GM21360 (cell line): ENCODE results near the gene TANC1.

Experiments
- ATAC-seq: cut with Tn5 transposase; IDR thresholded peaks from one replicate; pipeline ENCODE4 v1.9.1; 2021; ENCODE audit warnings: mild to moderate bottlenecking, moderate library complexity; ENCODE audit not compliant: unreplicated experiment

The TANC1 gene

GRCh38 chr2:159053161-159054031 lies 85.0 kb downstream of the TANC1 start:
- no peak for ATAC-seq

- no peak for ATAC-seq
These were observed 85.5 kb downstream of the TANC1 start for GRCh38 chr2:159054032-159054334.

DNA sequence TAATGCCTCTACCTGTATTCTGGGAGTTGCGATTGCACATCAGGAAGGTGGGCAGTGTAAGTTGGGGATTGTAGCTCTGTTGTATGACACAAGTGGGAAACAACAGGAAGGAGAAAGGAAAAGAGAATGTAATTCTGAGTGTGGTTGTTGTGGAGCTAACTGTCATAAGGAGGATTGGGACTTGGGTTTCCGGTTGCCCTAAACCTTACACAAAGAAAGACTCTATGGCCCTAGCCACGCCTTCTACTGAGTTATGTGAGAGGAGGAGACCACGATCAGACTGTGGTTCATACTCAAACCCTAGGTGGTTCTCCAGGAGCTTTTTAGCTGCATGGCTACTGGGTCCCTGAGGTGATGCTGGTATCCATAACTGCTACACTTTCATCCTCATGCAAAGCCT lies 86.5 kb downstream of the TANC1 start:
- ATAC-seq, result no peak

DNA sequence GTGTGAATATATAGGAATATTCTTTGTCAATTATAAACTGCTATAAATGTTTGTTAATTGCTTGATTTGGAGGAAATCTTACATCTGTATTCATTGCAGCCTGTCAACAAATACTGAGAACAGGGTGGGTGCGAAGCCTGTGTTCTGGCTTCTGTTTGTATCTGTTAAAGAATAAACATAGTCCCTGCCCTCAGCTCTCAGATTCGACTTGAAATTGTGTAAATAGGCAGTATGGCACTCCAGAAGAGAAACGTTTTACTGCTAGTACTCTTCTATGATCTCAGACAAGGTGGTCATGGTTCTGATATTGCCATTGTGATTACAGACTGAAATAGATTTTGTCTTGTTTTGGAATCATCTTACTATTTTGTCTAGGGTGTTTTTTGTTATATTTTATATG lies 92.1 kb downstream of the TANC1 start:
- ATAC-seq, result no peak

DNA sequence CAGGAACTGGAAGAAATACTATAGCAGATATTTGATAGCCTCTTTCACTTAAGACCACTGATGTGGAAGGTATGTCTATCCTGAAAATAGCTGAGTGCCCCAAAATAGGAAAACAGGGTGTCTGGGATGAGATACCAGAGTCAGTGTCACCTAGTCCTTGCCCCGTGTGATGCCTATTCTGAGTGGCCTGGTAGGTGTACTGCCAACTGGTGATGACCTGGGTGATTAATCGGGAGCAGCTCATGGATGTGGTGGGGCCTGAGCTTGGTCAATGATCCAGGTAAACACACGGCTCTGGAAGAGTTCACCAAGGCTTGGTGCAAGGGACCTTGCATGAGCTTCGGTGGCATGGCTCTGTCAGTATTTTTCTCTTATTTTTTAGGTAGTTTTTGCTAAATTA lies 95.2 kb downstream of the TANC1 start:
- no peak for ATAC-seq

GRCh38 chr2:159064446-159065301 lies 96.2 kb downstream of the TANC1 start:
- ATAC-seq, result no peak

GRCh38 chr2:159065313-159065712 lies 96.9 kb downstream of the TANC1 start:
- ATAC-seq, result no peak

GRCh38 chr2:159065891-159066290 lies 97.5 kb downstream of the TANC1 start:
- no peak for ATAC-seq

DNA sequence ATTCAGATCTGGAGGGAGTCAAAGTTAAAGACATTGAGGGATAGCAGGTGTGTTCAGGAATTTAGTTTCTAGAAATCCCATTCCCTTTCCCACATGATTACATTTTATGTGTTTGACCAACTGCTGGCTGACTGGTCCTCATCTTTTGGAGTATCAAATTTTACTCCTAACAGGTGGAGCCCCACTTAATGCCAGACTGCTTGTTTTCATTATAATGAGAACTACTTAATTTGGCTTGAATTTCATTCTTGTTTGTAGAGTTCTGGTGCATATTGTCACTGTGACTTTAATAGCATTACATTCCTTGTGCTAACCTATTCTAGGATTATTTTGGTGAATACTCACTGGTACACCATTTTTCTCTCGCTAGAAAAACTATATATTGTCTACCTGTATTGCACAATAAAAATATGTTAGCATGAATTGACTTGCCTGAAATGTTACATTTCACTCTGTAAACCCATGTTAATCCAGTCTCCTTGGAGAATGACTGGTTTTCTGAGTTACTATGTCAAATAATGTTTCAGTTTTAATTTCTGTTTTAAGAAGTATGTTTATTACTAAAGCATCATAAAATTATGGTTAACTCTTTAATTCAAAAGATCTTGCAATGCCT lies 98.2 kb downstream of the TANC1 start:
- ATAC-seq, result no peak

DNA sequence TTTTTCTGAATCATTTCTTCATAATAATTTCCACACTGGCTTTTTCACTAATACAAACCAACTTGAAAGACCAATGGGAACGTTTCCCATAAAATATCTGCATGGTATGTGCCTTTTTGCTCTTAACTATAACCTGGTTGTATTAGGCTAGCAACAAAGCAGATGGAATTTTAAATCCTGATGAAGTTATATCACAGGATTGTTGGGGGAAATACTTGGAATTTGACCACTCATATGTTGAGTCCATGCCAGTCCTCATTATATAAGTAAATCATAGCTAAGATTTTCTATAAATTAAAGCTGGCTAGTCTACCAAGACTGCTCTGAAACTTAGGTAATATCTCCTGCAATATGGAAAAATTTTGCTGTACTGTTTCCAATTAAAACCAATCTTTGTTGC lies 99.5 kb downstream of the TANC1 start:
- no peak for ATAC-seq

GRCh38 chr2:159069229-159069628 lies 100.8 kb downstream of the TANC1 start:
- no peak for ATAC-seq

DNA sequence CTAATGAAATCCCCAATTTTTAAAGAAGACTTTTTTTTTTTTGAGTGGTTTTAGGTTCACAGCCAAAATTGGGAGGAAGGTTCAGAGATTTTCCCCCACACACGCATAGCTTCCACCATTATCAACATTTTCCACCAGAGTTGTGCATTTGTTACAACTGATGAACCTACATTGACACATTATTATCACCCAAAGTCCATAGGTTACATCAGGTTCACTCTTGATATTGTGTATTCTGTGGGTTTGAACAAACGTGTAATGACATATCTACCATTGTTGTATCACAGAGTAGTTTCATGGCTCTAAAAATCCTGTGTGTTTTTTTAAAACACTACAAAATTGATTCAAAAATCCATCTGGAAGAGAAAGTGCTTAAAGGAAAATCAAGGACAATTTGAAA lies 101.8 kb downstream of the TANC1 start:
- no peak for ATAC-seq

DNA sequence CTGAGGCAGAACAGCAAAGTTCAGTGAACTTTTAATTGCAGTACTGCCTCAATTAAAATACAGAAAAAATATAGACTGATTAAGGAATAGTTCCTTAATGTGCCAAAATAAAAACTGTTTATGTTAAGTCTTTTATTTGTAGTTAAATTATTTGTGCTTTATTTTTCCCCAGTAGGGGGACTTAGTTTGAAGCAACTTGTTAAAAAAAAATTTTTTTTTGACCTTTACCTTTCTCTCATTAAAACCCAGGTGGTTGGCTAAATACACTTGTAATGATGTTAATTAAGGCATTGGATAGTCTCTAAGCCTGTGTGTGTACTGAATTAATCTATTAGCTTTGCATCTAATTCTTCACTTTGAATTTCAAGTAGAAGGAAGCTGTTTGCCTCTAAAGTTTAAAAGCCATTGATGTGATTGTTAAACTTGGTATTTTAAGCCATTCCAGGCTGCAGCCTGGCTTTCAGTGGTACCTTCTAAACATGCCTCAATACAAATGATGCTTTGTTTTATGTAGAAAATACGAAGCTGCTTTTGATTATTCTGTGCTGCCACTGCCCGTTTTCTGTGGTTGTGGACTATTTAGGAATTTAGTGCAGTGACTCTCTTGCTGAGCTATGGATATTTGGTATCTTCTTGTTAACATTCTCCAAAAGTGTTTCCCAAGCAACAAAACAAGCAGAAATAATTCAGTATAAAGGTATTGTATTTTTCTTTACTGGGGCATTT lies 102.9 kb downstream of the TANC1 start:
- no peak for ATAC-seq

- no peak for ATAC-seq
These were observed 104.4 kb downstream of the TANC1 start for GRCh38 chr2:159072795-159073194.

DNA sequence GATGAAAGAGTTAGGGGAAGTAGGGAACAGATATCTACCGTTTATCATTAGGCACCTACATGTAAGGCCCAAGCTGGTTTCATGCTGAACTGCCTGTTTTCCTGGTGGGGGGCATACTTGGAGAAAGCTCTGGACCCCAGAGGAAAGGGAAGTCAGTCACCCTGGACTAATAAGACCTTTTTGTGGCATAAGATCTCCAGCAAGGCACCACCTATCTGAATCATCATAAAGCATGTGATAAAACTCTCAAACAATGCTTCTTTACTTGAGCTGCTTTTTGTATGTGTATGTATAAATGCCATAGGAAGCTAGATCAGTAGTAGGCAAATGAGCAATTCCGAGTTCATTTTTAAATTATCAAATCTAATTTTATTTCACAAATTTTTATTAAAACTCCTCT lies 104.8 kb downstream of the TANC1 start:
- ATAC-seq, result no peak

- no peak for ATAC-seq
These were observed 106.2 kb downstream of the TANC1 start for GRCh38 chr2:159074605-159075004.

- no peak for ATAC-seq
These were observed 107.3 kb downstream of the TANC1 start for GRCh38 chr2:159075727-159076126.

- ATAC-seq, result no peak
These were observed 107.8 kb downstream of the TANC1 start for GRCh38 chr2:159076241-159076640.

GRCh38 chr2:159077869-159078268 lies 109.4 kb downstream of the TANC1 start:
- no peak for ATAC-seq

DNA sequence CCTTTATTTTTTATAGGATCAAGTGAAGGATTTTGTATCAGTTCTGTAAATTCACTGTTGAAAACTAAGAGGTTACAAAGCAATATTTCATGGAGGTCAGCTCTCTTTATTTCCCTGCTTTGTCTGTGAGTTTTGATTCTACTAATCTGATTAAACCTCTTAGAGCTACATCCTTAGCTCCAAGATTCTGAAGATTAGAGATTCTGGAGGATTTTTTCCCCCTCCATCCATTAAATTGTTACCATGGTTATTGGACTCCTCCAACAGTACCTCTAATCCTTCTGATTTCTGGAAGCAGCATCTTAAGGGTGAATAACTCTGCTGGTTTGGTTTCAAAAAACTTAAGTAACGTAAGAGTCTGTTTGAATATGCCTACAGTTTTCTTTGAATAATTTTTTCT lies 110.0 kb downstream of the TANC1 start:
- ATAC-seq, result no peak

DNA sequence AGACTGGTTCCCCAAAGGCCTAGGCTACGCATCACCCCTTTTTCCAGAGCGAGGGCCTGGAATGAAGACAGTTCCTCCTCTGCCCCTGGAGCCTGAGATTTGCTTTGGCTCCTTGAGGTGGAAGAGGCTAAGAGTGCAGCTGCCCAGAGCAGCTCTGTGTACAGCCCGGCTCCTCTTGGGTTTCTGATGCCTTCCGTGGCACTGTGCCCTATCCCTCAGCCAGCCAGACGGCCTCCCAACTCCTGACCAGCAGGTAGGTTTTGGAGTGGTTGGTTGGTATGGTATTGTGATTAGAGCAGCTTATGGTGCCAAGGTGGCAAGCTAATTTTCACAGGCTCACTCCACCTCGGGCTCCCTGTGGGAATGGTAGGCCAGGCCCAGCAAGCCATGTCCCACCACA lies 112.2 kb downstream of the TANC1 start:
- ATAC-seq, result no peak
